Measurements from ENCODE around the gene AFF3. TPM values are rescaled to one million over a fixed set of nuclear protein-coding genes. Genes with fewer than 3 reads are reported as not detected.

AFF3 gene
- total and polyA plus RNA-seq, 2 of the 13 experiments (the other 11 are each of a cell fraction or from before 2014, with no cell fraction given), result not detected

- CTCF ChIA-PET (ENCODE audit: low intra/inter-chr PET ratio, low total read pairs), result no interaction called here
Measured at GRCh38 chr2:99949530-99949929, 192.9 kb downstream of the AFF3 start.

GRCh38 chr2:99948010-99948409 is 194.4 kb downstream of the AFF3 start:
- POLR2A ChIA-PET, result no interaction called here

More at GRCh38 chr2:99949530-99949929, 192.9 kb downstream of the AFF3 start:
- Histone ChIP-seq H3K4me1 (ENCODE audit: insufficient read depth, low read length) (no peaks in the 10 kb centered on the region), H3K79me2 (ENCODE audit: insufficient read depth, low read length) (no peaks in the 10 kb centered on the region), H3K9me3 (ENCODE audit: low read length) (no peaks in the 10 kb centered on the region), H3K27me3 (ENCODE audit: control insufficient read depth in 1 of 2, insufficient read depth in 2 of 2, low read length in 2 of 2) (no peaks in the 10 kb centered on the region; a peak in 1 of 5 replicates), H3K9ac (ENCODE audit: insufficient read depth, low read depth, low read length) (no peak overlapping the region), H3K27ac (ENCODE audit: extremely low read length, insufficient read depth, low read length) (no peak overlapping the region), H2AFZ (ENCODE audit: low read length) (no peak overlapping the region), H3K4me3 (replicated peaks in 1 of 3; ENCODE audit: insufficient read depth in 1 of 3, low read depth in 2 of 3, low read length in 3 of 3) (no peak overlapping the region), H4K20me1 (ENCODE audit: insufficient read depth, low read length) (no peaks in the 10 kb centered on the region), H3K4me2 (ENCODE audit: low read depth, low read length) (no peak overlapping the region), H3K36me3 (replicated peaks in 1 of 2; ENCODE audit: control insufficient read depth in 1 of 2, insufficient read depth in 2 of 2, low read length in 2 of 2) (no peaks in the 10 kb centered on the region)
- in situ Hi-C loops (cut with HindIII; ENCODE audit: extremely low pct_ligation_motif_present, low pct_unique_long_range_greater_than_20kb), result no loop called here
- ATAC-seq, result no peak
- WGBS (ENCODE audit: low lambda C conversion rate), result 64% methylated on average over 4 of the region's 4 CpGs
- BruUV-seq (replicated peaks), result no TSS peak
- DNase-seq (ENCODE audit: low spot score), result no peak
- no peak for FAIRE-seq
- POLR2A ChIA-PET, result no interaction called here
- no peak for TF ChIP-seq ZNF207 (IDR thresholded peaks at IDR 0.05; ENCODE audit: borderline replicate concordance)
- no peak for TF ChIP-seq HIVEP1 (CRISPR knock-in tag; IDR thresholded peaks at IDR 0.05)
- no peak for TF ChIP-seq ZNF605 (CRISPR knock-in tag; IDR thresholded peaks at IDR 0.05)
- no peak for TF ChIP-seq ZNF629 (CRISPR knock-in tag; conservative IDR thresholded peaks at IDR 0.05)
- no peak for TF ChIP-seq ZNF382 (CRISPR knock-in tag; IDR thresholded peaks at IDR 0.05; ENCODE audit: borderline replicate concordance)
- intact Hi-C loops (cut with micrococcal nuclease; ENCODE audit: unreplicated experiment), result no loop called here

More at GRCh38 chr2:99948010-99948409, 194.4 kb downstream of the AFF3 start:
- Histone ChIP-seq H3K79me2 (ENCODE audit: insufficient read depth, low read length) (no peaks in the 10 kb centered on the region), H3K36me3 (replicated peaks in 1 of 2; ENCODE audit: control insufficient read depth in 1 of 2, insufficient read depth in 2 of 2, low read length in 2 of 2) (no peaks in the 10 kb centered on the region), H4K20me1 (ENCODE audit: insufficient read depth, low read length) (no peaks in the 10 kb centered on the region), H3K27ac (ENCODE audit: extremely low read length, insufficient read depth, low read length) (no peak overlapping the region), H3K27me3 (ENCODE audit: control insufficient read depth in 1 of 2, insufficient read depth in 2 of 2, low read length in 2 of 2) (no peaks in the 10 kb centered on the region; a peak in 1 of 5 replicates), H3K9me3 (ENCODE audit: low read length) (no peaks in the 10 kb centered on the region), H2AFZ (ENCODE audit: low read length) (no peak overlapping the region), H3K9ac (ENCODE audit: insufficient read depth, low read depth, low read length) (no peak overlapping the region), H3K4me2 (ENCODE audit: low read depth, low read length) (no peak overlapping the region), H3K4me3 (replicated peaks in 1 of 3; ENCODE audit: insufficient read depth in 1 of 3, low read depth in 2 of 3, low read length in 3 of 3) (no peak overlapping the region), H3K4me1 (ENCODE audit: insufficient read depth, low read length) (no peaks in the 10 kb centered on the region)
- no peak for DNase-seq (ENCODE audit: low spot score)
- BruUV-seq (replicated peaks), result no TSS peak
- ATAC-seq, result no peak
- intact Hi-C loops (cut with micrococcal nuclease; ENCODE audit: unreplicated experiment) (no loop called here), in situ Hi-C loops (cut with HindIII; ENCODE audit: extremely low pct_ligation_motif_present, low pct_unique_long_range_greater_than_20kb) (no loop called here)
- CTCF ChIA-PET (ENCODE audit: low intra/inter-chr PET ratio, low total read pairs), result no interaction called here
- no peak for TF ChIP-seq ZNF331 (CRISPR knock-in tag; IDR thresholded peaks at IDR 0.05)
- no peak for TF ChIP-seq TRAFD1 (CRISPR knock-in tag; IDR thresholded peaks at IDR 0.05; ENCODE audit: borderline replicate concordance)
- no peak for TF ChIP-seq GZF1 (CRISPR knock-in tag; IDR thresholded peaks at IDR 0.05)
- TF ChIP-seq CSRNP2 (CRISPR knock-in tag; conservative IDR thresholded peaks at IDR 0.05; ENCODE audit: low read depth), result no peak
- no peak for TF ChIP-seq ZNF296 (CRISPR knock-in tag; conservative IDR thresholded peaks at IDR 0.05)
- no peak for TF ChIP-seq ZNF558 (CRISPR knock-in tag; IDR thresholded peaks at IDR 0.05; ENCODE audit: borderline replicate concordance)
- TF ChIP-seq WIZ (CRISPR knock-in tag; IDR thresholded peaks at IDR 0.05), result no peak
- TF ChIP-seq FOXM1 (CRISPR knock-in tag; IDR thresholded peaks at IDR 0.05), result no peak
- no peak for TF ChIP-seq AKAP8 (CRISPR knock-in tag; IDR thresholded peaks at IDR 0.05)
- TF ChIP-seq GTF2F1 (IDR thresholded peaks at IDR 0.05; ENCODE audit: low read length), result no peak
- TF ChIP-seq CREB3 (CRISPR knock-in tag; IDR thresholded peaks at IDR 0.05), result no peak
- no peak for TF ChIP-seq TEF (CRISPR knock-in tag; IDR thresholded peaks at IDR 0.05)
- WGBS (ENCODE audit: low lambda C conversion rate), result 57% methylated on average over 5 of the region's 5 CpGs
- FAIRE-seq, result no peak

All from HepG2 (cell line).